Activated T-cell treated with anti-CD3 and anti-CD28 coated beads, Interleukin-2, amount 50 U/mL, for 1 hour (primary cell): Measurements from ENCODE around the gene SIVA1.
"Not testable (repeated sequence)": the region's sequence is repeated elsewhere in the genome, so short reads cannot be mapped to it uniquely, and the experiment has no call there.

Experiments
- DNase-seq: peaks from one replicate; pipeline ENCODE4 v3.0.0-alpha.2; 2020

Gene SIVA1

GRCh38 chr14:104735830-104736642 is 16.9 kb upstream of the SIVA1 start:
- DNase-seq: no peak

- DNase-seq: no peak
Observed at GRCh38 chr14:104738375-104739019, 14.4 kb upstream of the SIVA1 start.

- DNase-seq: no peak
Observed at GRCh38 chr14:104739026-104739425, 13.9 kb upstream of the SIVA1 start.

- no peak for DNase-seq
Observed at GRCh38 chr14:104739546-104740516, 13.1 kb upstream of the SIVA1 start.

- no peak for DNase-seq
Observed at GRCh38 chr14:104741108-104741802, 11.7 kb upstream of the SIVA1 start.

- no peak for DNase-seq
Observed at GRCh38 chr14:104741803-104742251, 11.1 kb upstream of the SIVA1 start.

- DNase-seq: no peak
Observed at GRCh38 chr14:104742586-104743455, 10.1 kb upstream of the SIVA1 start.

- no peak for DNase-seq
Observed at GRCh38 chr14:104743461-104744380, 9.2 kb upstream of the SIVA1 start.

- DNase-seq: no peak
Observed at GRCh38 chr14:104744484-104744883, 8.5 kb upstream of the SIVA1 start.

GRCh38 chr14:104745431-104745830 is 7.5 kb upstream of the SIVA1 start:
- DNase-seq: no peak

GRCh38 chr14:104746071-104746545 is 6.8 kb upstream of the SIVA1 start:
- DNase-seq: no peak

- DNase-seq: no peak
Observed at GRCh38 chr14:104746934-104747481, 5.9 kb upstream of the SIVA1 start.

GRCh38 chr14:104747876-104748275 is 5.1 kb upstream of the SIVA1 start:
- no peak for DNase-seq

- DNase-seq: no peak
Observed at GRCh38 chr14:104749111-104749649, 3.8 kb upstream of the SIVA1 start.

GRCh38 chr14:104750056-104750752 is 2.7 kb upstream of the SIVA1 start:
- no peak for DNase-seq

- DNase-seq: not testable (repeated sequence)
Observed at GRCh38 chr14:104750753-104751057, 2.2 kb upstream of the SIVA1 start.

- no peak for DNase-seq
Observed at GRCh38 chr14:104751539-104752422, 1.2 kb upstream of the SIVA1 start.

GRCh38 chr14:104752423-104752734 is 568 bp upstream of the SIVA1 start:
- DNase-seq: no peak
